Panc1 (cell line): Measurements from ENCODE around the gene PTMS.

Experiments
- POLR2AphosphoS5 ChIP-seq: IDR thresholded peaks from 2 replicates; pipeline ENCODE4 v1.6.1; 2012; ENCODE audit warnings: mild to moderate bottlenecking, low read depth, low read length, moderate library complexity
- REST ChIP-seq, 2 experiments: IDR thresholded peaks; 2 replicates each; pipeline ENCODE4 v1.6.1; 2011 to 2012; ENCODE audit warnings: low read depth in 2 of 2, control low read depth in 1 of 2, low read length in 1 of 2, mild to moderate bottlenecking in 1 of 2, moderate library complexity in 1 of 2; ENCODE audit not compliant: insufficient read depth in 1 of 2
- SIN3A ChIP-seq: IDR thresholded peaks from 2 replicates; pipeline ENCODE4 v1.6.1; 2012; ENCODE audit warnings: low read depth, mild to moderate bottlenecking, low read length, moderate library complexity, borderline replicate concordance; ENCODE audit not compliant: insufficient read depth
- TCF7L2 ChIP-seq: IDR thresholded peaks from 2 replicates; pipeline ENCODE4 v1.6.1; 2011; ENCODE audit warnings: mild to moderate bottlenecking, low read depth, low read length, inconsistent platforms
- TF ChIP-seq, protein P1 (sequence below): fragments of 450-650 bp; IDR thresholded peaks from 2 replicates; pipeline ENCODE4 v1.5.1; 2017; ENCODE audit warnings: mild to moderate bottlenecking

- TF ChIP-seq, protein P1, sequence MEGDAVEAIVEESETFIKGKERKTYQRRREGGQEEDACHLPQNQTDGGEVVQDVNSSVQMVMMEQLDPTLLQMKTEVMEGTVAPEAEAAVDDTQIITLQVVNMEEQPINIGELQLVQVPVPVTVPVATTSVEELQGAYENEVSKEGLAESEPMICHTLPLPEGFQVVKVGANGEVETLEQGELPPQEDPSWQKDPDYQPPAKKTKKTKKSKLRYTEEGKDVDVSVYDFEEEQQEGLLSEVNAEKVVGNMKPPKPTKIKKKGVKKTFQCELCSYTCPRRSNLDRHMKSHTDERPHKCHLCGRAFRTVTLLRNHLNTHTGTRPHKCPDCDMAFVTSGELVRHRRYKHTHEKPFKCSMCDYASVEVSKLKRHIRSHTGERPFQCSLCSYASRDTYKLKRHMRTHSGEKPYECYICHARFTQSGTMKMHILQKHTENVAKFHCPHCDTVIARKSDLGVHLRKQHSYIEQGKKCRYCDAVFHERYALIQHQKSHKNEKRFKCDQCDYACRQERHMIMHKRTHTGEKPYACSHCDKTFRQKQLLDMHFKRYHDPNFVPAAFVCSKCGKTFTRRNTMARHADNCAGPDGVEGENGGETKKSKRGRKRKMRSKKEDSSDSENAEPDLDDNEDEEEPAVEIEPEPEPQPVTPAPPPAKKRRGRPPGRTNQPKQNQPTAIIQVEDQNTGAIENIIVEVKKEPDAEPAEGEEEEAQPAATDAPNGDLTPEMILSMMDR = no peak
- TF ChIP-seq REST (IDR thresholded peaks at IDR 0.05; ENCODE audit: insufficient read depth in 1 of 2, low read depth in 2 of 2, low read length in 1 of 2) = no peak
- TF ChIP-seq POLR2AphosphoS5 = no peak
- TF ChIP-seq SIN3A = no peak
- no peak for TF ChIP-seq TCF7L2
Observed at GRCh38 chr12:6813363-6813762, 47.2 kb downstream of the PTMS start.
